Fibroblast of skin of left biceps (primary cell): ENCODE results near the gene PRRT1B.

Experiments used
- DNase-seq, 2 experiments: peaks; one replicate each; pipeline ENCODE4 v3.0.0-alpha.2; 2013; ENCODE audit warnings: low read depth in 2 of 2

The PRRT1B gene

DNA sequence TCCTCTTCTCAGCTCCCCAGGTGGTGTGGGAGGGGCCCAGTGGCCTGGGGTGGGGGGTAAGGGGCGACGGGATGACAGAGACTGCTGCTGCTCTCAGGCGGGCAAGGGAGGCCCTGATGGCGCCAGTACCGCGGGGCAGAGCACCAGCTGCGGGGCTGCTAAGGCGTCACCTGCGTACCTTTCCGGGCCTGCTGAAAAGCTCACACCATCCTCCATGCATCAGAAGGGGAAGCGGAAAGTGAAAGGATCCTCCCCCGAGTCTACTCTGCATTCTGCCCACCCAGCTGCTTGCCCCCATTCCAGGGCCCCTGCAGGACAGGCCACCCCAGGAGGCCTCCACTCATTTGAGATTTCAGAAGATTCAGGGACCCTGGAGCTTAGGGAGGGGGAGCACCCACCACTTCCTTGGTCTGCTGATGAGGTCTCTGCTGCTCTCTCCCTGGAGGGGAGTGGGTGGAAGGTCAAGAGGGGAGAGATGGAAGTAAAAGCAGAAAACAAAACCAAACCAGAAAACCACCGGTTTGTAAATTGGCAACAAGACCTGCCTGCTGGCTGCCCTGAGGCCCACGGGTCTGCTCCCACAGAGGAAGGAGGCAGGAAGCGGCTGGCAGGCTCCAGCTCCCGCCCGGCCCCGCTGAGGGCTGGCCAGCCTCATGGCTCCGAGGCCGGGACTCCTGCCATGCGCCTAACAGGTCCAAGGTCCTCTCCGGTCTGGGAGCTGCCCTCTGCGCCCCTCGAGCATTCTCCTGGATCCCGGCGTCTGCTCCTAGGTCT lies 33.6 kb downstream of the PRRT1B start:
- DNase-seq, result no peak

DNA sequence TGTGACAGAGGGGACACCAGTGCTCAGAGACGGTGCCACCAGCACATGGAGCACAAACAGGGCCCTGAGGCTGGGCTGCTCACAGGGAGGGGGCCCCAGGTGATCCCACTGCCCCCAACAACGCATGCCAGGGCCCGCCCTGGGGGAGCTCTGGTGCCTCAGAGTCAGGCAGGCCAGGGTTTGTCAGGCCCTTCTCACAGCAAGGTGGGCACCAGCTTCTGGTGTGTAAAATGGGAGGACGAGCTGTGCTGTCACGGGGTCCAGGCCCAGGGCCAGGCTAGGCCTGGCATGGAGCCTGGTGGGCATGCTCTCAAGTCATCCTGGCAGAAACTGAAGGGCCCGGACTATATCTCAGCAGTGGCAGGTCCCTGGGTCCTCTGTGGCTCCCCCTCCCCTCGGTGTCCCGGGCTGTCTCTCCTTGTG lies 34.5 kb downstream of the PRRT1B start:
- no peak for DNase-seq

DNA sequence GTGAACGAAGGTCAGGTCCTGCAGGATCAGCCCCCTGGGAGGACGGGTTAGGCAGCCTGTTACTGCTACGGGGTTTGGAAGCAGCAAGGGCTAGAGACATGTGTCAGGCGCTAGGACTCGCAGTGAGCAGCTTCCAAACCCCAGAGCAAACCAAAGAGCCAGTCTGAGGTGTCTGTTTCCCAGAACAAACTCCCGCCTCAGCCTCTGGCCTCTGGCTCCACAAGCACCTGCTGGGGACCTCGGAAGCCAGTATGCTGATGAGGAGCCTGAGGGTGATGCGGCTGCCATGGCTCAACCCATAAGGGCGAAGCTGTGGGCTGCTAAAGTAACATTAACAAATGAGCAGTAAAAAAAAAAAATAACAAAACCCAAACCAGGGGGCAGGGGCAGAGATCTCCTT lies 35.0 kb downstream of the PRRT1B start:
- no peak for DNase-seq

DNA sequence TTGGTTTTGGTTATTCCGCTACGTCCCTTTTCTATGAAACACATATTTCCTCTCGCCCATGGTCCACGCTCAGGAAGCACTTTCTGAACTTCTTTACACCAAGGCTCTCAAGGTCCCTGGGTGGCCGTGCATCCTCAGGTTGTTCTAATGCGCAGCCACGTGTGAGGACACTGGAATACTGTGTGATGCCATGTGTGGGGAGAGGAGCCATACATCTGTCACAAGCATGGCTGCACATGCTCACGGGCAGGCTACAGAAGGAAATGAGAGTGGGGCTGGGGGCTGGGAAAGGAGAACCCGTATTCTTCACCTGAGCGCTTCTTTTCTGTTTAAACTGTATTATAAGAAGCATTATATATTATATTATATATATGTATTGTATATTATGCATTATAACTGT lies 36.7 kb downstream of the PRRT1B start:
- no peak for DNase-seq

DNA sequence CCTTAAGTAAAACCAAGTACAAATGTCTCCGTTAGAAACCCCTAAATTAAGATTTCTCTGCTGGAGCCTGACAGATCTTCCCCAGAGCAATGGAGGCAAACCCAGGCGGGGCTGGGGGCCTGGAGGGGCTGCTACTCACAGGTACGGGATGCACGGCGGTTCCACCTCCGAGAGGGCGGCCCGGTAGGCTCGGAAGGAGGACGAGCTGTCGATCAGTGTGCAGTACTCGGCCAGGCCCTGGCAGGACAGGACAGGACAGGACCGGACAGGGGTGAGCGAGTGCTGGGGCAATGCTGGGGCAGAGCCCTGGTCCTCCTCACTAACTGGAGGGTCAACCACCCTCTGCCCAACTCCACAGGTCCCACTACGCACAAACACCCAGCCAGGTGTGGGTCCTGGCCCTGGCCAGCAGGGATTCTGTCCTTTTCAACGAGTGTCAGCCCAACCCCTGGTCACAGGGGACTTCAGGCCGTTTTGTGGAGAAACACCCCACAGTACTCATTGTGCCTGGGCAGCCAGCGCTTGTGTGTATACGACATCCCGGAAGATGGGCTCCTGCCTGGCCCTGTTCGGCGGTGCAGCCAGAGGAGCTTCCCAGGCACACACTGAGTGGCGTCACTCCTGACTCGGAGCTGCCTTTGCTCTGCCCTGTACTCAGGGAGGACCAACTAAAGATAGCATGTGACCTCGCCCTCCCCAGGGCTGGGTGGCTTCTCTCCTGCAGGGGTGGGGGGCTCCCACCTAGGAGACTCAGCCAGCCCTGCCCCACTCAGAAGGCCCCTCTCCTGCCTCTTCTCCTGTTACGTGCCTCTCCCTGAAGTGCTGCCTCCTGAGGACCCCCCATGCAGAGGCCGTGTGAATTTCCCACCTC lies 37.4 kb downstream of the PRRT1B start:
- DNase-seq, result no peak

DNA sequence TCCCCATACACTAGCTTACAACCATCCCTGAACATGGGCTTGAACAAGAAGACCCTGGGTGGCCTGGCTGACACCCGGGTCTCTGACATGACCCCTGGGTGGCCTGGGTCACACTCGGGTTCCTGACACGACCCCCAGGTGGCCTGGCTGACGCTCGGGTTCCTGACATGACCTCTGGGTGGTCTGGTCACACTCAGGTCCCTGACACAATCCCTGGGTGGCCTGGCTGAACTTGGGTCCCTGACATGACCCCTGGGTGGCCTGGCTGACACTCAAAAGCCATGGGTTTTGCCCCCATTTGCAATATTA lies 38.0 kb downstream of the PRRT1B start:
- no peak for DNase-seq

DNA sequence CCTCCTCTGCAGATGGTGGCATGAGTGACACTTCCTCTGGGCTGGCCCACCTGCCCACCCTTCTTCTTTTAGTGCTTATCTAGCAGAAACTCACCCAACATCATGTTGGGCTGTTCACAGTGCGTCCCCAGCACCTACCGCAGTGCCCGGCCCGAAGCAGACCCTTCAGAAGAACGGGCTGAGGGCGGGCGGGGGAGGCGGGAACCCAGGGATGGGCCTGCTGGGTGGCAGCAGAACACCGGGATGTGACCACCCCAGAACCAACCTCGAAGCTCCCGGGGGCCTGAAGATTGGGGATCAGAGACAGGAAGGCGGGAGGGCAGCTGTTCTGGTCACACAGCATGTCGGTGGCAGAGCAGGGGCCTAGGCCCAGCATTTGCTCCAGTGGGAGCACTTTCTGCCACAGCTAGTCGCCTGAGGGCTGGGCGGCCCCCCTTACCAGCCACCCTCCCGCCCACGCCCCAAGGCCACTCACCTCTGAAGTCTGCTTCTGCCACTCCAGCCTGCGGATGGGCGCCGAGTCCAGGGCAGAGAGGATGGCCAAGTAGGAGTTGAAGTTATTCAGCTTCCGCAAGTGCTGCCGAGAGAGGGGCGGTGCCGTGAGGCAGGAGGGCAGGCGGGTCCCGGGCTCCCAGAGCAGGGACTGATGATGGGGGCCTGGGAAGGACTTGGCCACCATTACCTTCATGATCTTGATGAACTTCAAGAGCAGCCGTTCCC lies 38.7 kb downstream of the PRRT1B start:
- DNase-seq, result no peak

DNA sequence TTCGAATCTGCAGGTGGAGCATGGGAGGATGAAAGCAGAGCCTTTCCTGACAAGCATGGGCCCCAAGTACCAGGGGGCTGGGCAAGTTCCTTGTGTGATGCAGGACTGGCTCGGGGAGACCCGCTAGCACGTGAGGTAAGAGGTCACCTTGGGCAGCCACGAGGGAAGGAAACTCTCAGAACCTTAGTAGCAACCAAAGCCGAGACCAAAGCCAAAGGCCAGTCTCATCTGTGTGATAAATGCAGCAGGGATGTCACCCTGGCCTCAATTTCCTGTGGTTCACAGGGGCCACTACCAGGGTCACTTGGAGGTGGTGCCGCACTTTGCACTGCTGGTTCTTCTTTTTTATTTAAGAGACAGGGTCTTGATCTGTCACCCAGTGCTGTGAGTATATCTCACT lies 39.5 kb downstream of the PRRT1B start:
- no peak for DNase-seq

DNA sequence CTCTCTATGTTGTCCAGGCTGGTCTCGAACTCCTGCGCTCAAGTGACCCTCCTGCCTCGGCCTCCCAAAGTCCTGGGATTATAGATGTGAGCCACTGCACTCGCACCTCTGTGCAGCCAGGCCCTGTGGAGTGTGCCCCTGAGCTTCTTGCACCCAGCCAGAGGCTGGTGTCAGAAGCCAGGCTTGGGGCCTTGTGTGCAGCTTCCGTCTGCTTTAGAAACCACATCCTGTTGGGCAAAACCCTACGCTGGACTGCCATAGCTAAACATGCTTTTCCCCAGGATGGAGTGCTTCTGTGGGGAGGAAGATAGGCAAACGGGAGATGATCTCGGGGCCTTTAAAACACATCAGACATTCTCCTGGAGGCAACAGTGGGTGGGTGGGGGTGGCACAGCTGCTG lies 40.1 kb downstream of the PRRT1B start:
- DNase-seq, result no peak

DNA sequence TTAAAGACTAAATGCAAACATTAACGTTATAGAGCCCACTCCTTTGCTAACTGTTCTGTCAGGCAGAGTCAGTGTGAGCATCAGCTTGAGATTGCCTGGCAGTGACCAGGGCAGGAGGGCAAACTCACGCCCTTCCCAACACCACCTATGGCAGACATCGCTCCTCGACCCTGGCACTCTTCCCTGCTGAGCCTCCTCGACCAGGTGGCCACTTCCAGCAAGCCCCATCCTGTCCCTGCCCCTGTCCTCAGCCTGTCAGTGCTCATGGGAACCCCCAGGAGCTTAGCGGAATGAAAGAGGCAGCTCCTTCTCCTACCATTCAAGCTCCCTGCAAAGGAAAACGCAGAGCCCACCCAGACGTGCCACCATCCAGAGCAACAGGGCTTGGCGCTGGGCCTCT lies 42.0 kb downstream of the PRRT1B start:
- no peak for DNase-seq

DNA sequence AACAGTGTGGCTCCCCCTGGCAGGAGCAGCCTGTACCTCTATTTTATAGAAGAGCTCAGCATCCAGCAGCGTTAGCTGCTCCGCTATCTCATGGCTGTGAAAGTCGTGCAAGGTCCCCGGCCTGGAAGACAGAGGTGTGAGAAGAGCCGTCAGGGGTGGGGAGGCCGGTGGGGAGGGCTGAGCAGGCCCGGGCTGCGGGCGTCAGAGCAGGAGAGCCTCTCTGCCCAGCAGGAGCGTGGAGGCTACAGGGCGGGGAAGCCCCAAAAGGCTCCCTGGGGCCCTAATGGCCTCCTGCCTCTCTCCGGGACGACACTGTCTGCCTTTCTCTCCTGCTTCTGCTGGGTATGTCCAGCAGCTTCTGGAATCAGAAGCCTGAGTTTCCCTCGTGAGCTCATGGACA lies 42.6 kb downstream of the PRRT1B start:
- no peak for DNase-seq

DNA sequence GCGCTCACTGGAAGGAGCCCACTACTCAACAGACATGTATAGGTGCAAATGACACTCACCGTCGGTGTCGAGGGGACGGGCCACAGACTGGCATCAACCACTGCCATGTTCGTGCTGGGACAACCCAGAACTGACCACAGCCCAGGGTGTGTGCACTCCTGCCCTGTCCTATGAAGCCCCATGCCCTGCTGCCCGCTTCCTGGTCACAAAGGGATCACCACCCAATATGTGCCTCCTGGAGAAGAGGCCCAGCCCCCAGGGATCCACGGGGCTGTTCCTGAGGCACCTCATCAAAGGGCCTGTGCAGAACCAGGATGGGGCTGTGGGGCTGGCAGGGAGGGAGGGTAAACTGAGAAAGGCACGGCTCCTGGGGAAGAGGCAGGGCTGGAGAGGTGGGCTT lies 43.1 kb downstream of the PRRT1B start:
- DNase-seq, result no peak

DNA sequence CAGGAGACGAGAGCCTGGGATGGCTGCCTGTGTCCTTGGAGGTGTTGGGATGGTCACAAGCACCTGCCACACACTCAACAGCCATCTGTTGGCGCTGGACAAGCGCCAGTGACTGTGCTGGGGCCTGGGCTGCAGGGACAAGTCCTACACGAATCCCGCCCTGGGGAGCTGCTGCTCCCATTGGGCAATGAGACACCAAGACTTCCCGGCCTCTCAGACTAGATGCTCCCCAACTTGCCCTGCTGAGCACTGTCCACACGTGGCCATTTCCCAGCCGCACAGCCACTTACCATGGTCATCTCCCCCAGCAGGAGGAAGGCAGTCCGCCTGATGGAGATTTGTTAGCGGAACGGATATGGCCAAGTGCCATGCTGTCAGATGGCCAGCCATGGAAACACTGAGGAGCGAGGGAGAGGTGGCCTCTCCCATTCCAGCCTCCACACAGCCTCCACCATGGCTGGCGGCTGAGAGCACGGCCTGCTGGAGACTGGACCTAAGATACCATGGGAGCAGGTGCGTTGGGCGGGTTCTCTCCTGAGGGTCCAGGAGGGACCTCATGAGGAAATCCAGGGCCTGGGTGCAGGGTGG lies 43.9 kb downstream of the PRRT1B start:
- no peak for DNase-seq

DNA sequence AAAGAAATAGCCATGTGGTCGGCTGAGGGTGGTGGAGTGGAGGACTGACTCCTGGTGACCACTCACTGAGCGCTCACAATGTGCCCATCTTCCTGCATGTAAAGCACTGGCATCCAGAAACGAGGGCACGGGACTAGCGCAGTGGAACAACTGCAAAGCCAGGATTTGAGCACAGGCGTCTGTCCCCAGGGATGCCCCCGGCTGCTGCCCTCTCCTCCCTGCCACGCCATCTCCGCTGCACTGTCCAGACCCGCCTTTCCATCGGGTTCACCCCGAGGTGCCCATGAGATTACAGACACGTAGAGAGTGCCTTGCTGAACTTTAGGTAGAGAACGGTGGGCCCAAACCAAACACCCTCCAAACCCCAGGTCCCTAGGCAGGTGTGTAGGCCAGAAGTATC lies 44.7 kb downstream of the PRRT1B start:
- DNase-seq, result no peak

DNA sequence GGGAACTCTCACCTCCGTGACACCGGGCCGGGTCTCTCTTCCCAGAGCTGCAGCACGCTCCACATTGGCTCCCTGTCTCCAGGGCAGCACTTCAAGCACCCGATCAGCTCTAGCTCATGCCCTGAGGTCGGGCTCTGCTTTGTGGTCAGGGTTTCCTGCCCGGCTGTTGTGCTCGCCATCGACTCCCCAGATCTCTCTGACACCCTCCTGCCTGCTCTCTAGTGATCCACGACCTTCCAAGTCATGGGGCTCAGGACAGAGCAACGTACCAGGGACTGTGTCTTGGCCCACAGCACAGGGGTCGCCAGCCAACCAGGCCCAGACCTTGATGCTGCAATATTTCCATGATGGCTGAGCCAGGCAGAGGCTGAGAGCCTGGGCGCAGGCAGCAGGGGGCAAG lies 45.1 kb downstream of the PRRT1B start:
- DNase-seq, result no peak

DNA sequence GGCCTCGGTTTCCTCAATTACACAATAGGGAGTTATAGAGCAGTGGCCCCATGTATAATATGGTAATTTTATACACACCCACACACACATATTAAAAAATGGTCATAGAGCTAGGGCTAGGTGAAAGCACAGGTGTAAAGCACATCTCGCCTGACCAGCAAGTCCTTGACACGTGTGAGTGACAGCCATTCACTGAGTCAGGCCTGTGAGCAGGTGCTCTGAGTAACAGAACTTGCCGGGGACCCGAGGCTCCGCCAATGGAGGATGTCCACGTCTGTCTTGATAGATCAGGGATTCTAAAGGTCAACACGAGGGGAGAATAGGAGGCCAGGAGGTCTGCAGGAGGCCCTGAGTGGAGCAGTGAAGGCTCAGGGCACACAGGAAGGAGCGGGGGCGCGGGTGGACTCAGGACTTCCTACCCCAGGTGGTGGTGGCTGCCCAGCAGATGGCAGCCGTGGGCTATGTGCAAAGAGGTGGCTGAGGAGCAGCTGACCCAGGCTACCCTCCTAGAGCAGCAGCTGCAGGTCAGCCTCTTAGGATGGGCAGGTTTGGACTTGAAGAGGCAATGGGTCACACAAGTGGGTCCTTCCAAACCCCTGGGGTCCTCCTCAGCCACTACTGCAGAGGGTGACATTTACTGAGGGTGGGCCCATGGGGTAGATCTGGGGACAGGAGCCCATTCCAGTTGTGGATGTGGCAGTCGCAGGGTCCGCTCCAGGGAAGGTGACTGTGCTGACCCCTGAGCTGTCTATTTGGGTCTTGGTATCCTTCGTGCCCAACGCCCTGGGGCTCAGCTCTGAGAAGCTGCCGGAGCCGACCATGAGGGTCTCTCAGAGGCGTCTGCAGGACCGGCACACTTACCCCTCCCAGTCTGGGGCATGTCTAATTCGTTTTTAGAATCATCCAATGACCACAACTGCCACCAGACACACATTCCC lies 45.9 kb downstream of the PRRT1B start:
- peak in 1 of 2 experiments; percentile 12 for DNase-seq

DNA sequence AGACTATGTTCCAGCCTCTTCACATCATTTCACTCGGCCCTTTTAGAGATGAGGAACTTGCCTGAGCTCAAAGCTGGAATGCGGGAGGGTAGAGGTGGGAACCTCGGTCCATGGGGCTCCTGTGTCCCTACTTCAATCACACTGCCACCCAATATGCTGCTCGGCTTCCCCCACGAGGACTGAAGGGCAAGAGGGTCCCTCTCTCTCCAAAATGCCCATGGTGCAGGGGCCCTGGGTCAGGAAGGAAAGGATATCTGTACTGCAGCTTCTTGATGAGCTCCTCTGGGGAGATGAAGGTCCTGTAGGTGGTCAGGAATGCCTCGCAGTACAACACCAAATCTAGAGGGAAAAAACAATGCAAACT lies 46.5 kb downstream of the PRRT1B start:
- DNase-seq, result no peak

DNA sequence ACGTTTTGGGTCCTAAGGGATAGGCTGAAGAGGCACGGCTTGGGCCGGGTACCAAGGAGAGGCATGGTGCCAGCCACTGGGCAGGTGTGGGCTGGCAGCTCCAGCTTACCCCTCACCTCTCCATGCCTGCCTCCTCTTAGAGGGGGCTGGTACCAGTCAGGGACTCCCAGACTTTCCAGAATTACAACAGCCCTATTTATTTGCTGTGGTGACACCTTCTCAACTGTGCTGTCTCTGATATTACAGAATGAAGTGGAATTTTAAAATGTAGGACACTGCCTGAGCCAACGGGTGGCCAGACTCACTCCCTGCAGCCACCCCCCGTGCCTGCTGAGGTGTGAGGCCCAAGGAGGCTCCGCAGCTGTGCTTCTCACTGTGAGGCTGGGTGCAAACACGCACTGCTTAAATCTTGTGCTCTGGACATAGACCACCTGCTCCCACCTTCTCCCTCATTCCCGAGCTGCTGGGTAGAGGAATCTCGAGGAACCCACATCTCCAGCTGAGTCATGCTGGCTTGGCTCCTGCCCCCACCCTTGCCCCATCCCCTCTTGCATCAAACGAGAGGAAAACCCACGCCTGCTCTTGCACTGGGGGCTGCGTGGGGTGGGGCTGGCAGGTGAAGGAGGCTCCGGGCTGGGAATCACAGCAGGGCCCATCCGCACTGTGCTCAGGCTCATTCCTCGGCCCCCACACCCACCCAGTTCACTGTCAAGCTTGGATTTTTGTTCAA lies 47.9 kb downstream of the PRRT1B start:
- DNase-seq, result no peak

DNA sequence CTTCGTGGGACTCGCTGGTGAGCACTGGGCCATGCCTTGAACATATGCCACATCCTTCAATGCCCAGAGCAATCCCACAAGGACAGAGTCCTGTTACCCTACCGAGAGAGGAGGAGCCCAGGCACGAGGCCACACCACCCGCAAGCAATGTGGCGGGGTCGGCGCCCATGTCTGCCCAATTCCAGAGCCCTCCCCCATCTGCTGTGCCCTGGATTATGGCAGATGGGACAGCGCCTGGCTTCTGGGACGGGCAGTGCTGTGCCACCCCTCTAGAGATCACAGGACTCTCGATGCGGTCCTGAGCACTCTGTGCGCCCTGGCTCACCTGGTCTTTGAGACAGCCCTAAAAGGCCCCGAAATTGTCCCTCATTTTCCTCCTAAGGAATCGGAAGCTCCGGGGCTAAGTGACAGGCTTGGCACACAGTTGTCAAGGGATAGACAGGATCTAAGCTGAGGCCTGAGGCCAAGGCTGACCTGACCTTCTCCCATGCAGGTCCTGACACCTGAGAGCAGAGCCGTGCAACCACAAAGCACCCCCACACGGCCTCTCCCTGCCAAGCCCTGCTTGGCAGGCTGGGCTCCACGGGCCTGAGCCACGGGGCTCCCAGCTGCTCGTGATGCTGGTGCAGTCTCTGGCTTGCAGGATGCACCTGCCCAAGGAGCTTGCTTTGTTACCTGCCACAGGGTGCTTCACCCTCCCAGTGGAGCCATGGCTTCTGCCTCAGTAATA lies 48.8 kb downstream of the PRRT1B start:
- DNase-seq, result no peak
